GM12875 (cell line): ENCODE measurements around the gene MAP4K4.
A peak's percentile ranks its signal among the peaks of the same experiment; 100 is the strongest.

Experiments
- H3K4me3 ChIP-seq: one replicate; pipeline ENCODE4 v1.5.1; 2011; ENCODE audit warnings: low read depth, low read length, control low read depth
- CTCF ChIP-seq: IDR thresholded peaks from 2 replicates; pipeline ENCODE4 v1.5.1; 2011; ENCODE audit warnings: low read depth, mild to moderate bottlenecking, control low read depth, inconsistent platforms, low read length, moderate library complexity, borderline replicate concordance; ENCODE audit not compliant: insufficient read depth

Gene MAP4K4

DNA sequence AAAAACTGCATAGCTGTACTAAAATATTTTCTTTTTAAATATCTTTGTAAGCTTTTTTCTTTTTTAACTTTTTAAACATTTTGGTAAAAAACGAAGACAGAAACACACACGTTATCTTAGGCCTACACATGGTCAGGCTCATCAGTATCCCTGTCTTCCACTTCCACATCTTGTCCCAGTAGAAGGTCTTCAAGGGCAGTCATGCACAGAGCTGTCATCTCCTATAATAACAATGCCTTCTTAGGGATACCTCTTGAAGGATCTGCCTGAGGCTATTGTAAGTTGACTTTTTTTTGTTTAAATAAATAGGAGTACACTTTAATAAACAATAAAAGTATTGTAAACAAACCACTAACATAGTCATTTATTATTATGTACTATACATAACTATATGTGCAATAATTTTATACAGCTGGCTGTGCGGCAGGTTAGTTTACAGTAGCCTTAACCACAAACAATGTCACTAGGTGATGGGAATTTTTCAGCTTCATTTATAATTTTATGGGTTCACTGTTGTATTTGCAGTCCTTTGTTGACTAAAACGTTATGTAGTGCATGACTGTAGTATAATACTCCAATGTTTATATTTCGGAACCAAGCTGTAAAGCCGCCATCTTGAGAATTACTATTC lies 124.4 kb downstream of the MAP4K4 start:
- no peak overlapping the region for H3K4me3 ChIP-seq
- TF ChIP-seq CTCF, result no peak

DNA sequence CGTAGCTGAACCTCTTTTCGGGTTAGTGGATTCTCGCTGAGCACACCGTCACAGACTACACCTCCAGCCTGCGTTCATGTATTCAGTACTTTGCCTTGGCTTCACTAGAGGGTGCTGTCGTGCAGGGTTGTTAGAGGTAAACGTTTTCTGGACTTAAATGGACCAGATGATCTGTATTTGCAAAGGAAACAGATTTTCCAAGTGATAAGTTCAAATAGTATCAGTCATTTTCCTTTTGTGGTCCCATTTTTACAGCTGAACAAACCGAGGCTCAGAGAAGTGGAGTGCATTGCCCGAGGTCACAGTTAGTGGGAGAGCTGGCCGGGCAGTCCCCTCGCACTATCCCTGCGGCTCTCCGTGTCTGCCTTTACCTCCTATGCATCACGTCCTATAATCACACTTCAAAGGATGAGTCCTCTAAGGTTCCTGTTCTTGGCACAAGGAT lies 125.9 kb downstream of the MAP4K4 start:
- H3K4me3 ChIP-seq, result no peak overlapping the region
- TF ChIP-seq CTCF, result peak; percentile 79

GRCh38 chr2:101823859-101824258 lies 126.4 kb downstream of the MAP4K4 start:
- no peak overlapping the region for H3K4me3 ChIP-seq
- TF ChIP-seq CTCF, result no peak

- H3K4me3 ChIP-seq, result no peak overlapping the region
- no peak for TF ChIP-seq CTCF
Observed at GRCh38 chr2:101826716-101827115, 129.2 kb downstream of the MAP4K4 start.

DNA sequence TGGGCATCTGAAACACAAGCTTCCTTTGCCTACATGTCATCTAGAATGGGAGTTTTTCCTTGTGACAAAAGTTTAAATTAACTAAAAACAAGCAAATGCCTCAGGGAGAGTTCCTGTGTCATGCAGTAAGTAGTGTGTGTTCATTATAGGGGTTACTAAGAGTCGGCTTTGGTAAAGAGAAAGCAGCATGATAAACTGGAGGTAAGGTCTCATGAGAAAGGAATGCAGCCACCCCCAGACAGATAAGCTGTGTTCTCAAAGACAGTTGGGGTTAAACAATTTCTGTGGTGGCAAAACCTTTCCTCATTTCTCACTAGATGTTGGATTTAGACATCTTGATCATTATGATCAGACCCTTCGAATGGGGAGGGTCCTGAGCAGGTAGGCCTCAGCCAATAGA lies 129.7 kb downstream of the MAP4K4 start:
- TF ChIP-seq CTCF, result no peak
- no peak overlapping the region for H3K4me3 ChIP-seq

DNA sequence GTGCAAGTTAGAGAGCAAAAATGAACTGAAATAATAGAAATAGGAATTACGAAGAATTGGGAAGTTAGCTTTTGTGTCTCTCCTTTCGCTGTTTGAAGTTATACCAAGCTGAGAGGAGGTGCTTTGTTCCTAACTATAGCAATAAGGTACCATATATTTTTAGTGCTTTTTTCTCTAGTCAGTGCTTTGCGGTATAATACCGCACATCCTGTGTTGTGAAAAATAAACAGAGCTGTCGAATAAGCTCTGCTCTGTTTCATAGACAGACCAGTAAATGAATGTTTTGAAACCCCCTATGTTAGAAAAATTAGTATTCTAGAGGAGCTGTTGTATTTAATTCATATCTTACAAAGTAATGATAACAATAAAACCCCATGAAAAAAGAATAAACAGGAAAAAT lies 130.8 kb downstream of the MAP4K4 start:
- TF ChIP-seq CTCF, result no peak
- no peak overlapping the region for H3K4me3 ChIP-seq

- H3K4me3 ChIP-seq, result no peak overlapping the region
- no peak for TF ChIP-seq CTCF
Observed at GRCh38 chr2:101828673-101829334, 131.3 kb downstream of the MAP4K4 start.
